ENCODE results near the gene DPH7.

DNA sequence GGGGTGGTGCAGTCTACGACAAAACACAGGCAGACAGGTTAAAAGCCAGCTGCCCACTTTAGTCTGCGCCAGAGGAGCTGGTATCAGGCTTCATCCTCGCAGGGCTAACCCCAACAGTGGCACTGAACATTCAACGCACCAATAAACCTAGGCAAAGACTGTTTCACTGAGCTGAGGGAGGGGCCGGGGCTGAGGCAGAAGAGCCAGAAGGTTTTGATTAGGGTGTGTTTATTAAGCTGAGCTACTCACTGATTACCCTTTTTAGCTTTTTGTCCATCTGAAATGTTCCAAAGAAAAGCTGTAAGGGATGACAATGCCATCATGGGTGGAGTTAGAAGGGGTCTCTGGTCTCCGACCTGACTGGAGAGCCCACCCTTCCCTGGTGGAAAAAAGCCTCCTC, 10.2 kb upstream of the DPH7 start:
- TF ChIP-seq SNAI2 (CRISPR knock-in tag; IDR thresholded peaks at IDR 0.05) (no peak), ZFP30 (CRISPR knock-in tag; IDR thresholded peaks at IDR 0.05) (no peak), ZC3H10 (CRISPR knock-in tag; IDR thresholded peaks at IDR 0.05) (no peak)
